GM18502 (cell line): ENCODE data around the gene EML2.

ENCODE experiments used
- ATAC-seq: cut with Tn5 transposase; IDR thresholded peaks from one replicate; pipeline ENCODE4 v1.9.1; 2021; ENCODE audit warnings: mild to moderate bottlenecking; ENCODE audit not compliant: unreplicated experiment, poor library complexity

The EML2 gene

DNA sequence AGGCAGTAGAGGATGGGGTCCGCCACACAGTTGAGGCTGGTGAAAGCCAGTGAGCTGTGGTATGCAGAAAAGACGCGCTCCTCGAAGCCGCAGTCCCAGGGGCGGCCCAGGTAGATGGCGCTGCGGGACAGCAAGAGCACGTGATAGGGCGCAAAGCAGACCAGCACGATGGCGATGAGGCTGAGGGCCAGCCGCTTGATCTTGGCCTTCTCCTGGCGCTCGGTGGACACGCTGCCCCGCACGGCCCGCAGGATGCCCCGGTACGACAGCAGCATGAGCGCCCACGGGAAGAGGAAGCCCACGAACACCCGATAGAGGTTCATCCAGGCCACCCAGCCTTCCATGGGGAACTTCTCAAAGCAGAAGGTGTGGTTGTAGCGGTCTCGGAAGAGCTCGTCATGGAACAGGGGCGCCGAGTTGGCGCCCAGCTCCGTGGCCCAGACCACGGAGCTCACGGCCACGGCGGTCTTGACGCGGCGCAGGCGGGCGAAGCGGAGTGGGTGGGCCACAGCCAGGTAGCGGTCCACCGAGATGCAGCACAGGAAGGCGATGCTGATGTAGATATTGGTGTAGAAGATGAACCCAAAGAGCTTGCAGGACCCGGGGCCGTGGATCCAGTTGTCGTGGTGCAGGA lies 48.1 kb downstream of the EML2 start:
- ATAC-seq = no peak

DNA sequence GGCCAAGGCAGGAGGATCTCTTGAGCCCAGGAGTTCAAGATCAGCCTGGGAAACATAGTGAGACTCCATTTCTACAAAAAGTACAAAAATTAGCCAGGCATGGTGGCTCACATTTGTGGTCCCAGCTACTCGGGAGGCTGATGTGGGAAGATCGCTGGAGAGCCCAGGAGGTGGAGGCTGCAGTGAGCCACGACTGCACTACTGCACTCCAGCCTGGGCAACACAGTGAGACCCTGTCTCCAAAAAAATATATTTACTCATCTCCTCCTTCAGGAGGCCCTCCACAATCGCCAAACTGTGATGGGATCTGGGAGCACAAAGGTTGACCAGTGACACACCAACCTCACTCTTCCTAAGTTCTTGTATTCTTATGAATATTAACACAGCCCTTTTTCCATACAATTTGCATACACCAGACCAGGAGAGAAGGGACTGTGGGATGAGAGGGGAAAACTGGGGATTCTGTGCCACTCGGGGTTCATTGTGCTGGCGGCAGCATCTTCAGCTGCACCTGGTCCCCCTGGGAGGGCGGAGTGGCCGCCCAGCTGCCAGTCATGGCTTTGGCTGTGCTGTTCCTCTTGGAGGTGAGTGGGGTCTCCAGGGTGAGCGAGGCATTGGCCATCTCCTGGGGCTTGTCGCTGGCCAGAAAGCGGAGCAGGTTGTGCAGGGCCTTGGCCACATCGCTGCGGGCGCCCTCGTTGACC lies 48.7 kb downstream of the EML2 start:
- ATAC-seq = no peak

DNA sequence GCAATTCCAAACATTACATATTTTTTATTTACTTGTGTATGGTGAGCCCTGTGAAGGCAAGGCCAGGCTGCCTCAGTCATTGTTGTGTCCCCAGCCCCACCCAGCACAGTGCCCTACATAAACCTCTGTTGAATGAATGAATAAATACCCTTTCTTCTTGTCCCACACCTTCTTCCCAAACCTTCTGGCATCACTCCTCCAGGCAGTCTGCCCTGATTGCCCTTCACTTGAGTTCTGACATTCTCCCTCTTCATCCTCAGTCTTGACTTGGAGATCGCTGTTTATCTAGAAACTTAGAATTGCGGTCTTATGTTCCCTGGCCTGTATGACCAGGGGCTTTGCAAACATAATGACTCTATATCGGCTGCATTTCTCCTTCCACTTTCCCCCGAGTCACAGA lies 49.4 kb downstream of the EML2 start:
- ATAC-seq = no peak

DNA sequence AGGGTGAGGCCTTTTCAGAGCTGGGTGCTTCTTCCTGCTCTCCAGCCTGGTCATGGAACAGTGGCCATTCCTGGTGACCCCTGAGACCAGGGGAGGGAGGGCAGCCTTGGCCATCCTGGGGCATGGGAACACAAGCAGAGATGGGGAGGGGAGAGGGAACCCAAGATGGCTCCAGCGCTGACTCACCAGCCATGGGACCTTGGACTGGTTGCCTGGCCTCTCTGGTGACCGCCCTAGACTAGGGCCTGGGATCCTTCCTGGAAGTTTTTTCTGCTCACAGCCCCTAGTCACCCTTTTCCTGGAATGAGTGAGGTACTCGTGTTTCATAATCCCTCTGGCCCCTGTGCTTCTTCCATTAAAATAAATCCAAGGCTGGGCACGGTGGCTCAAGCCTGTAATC lies 51.3 kb downstream of the EML2 start:
- no peak for ATAC-seq

DNA sequence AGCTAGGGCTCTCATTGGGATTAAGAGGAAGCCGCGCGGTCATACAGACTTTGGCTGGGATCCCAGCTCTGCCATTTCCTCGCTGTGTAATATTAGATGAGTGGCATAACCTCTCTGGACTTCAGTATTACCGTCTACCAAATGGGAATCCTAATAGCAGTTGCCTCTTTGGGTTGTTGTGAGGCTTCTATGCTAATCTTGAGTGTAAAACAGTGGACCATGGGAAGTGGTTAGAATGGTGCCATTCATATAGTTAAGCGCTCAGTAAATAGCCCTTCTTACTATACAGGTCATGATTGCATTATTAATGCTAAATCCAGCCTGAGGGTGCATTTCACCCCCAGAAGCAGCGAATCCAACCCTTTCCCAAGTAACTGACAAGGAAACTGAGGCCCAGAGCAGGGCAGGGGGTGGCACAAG lies 54.0 kb downstream of the EML2 start:
- no peak for ATAC-seq

DNA sequence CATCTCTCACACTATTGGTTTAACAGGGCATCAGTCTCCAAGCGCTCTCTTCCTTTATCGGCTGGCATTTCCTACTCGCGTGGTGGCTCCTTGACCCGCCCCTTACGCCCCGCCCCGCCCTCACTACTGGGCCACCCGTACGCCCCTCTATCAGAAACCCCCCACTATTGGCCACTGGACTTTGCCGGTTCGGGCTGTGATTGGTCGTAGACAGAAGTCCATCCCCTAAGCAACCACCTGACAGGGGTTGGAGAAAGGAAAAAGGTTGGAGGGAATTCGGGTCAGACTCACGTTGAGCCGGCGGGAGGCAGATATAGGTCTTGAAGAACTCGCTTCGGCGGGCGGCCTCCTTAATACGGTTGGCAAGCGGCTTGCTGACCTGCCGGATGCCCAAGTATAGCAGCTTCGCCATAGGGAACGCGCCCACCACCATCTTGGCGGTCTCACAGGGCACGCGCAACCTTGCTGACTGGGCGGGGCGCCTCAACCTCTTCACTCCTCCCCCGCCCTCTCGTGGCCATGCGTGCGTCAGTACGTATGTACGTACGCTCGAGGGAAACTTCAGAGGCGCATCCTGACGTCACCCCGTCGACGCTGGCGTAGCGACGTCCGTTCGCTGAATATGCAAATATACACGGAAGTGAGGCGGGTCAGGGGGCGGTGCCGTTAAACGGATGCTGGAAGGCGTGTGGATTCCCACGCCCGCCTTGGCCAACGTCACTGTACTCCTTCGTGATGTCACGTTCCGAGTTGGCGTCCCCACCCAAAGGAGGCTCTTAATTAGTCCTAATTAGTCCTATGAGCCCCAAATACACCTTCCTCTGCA lies 54.7 kb downstream of the EML2 start, which contains the start of gene OPA3:
Gene OPA3, minus strand, starts transcription at position 471 of the 826 bp plus-strand sequence. Its CDS starts 38 bp downstream, at position 433.
- peak; percentile 87 for ATAC-seq

DNA sequence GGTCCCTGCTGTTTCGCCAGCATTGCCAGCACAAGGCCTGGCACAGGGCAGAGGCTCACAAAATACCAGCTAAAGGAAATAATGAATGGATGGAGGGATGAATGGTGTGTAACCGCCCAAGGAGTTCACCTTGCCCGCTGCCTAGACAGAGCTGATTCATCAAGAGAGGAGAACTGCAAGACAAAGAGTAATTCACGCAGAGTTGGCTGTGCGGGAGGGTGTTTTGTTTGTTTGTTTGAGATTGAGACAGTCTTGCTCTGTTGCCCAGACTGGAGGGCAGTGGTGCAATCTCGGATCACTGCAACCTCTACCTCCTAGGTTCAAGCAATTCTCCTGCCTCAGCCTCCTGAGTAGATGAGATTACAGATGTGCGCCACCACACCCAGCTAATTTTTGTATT lies 57.6 kb downstream of the EML2 start:
- no peak for ATAC-seq

DNA sequence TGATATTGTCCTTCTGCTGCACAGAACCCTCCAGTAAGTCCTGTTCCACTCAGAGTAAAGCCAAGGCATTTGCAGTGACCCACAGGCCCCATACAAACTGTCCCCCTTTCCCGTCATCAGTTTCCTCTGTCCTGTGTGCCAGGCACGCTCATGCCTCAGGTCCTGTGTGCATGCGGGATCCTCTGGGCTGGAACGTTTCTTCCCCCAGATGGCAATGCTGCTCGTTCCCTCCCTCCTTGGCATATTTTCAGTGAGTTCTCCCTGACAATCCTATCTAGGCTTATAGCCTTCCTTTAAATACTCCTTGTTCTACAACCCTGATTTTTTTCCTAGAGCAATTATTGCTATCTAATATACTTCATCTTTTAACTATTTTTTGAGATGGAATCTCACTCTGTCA lies 60.3 kb downstream of the EML2 start:
- ATAC-seq = no peak

DNA sequence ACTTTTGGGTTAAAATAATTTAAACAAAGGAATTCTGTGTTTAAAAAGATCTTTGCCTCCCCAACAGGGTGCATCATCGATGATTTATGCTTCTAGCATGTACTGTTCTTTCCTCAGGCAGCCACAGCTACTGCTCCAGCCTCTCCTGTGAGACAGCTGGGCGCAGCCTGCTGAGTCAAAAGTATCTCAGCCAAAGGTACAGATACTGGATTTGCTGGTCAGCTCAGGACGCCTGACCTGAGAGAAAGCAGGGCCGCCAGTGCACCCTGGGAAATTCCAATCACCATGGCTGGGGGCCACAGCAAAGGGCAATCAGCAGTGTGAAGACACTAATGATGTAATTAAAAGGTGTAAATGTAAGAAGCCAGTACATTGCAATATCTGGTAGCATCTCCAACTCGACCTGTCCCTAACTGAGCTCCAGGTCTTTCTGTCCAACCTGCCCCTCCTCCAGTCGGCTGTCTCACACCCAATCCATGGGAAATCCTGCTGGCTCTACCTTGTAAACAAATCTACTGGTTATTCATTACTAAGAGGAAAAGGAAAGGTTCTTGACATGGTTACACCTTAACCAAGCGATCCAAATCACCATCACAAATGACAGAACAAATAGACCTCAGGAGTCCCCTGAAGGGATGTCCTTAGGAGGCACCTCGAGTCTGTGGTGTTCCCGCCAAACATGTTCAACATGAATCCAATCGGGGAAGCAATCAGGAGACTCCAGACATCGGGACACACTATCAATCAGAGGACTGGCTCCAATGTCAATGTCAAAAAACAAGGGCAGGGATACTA lies 61.9 kb downstream of the EML2 start:
- no peak for ATAC-seq

DNA sequence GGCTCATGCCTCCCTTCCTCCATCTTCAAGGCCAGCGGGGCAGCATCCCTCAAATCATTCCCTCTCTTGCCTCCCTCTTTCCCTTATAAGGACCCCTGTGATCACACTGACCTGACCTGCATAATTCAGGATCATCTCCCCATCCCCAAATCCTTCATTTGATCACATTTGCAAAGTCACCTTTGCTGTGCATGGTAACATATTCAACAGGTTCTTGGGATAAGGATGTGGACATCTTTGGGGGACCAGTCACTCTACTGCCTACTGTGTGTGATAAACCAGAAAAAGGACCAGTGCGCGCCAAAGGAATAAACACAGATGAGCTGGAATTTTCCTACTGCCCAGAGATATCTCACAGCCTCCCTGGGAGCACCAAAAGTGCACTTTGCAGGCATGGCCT lies 62.5 kb downstream of the EML2 start:
- no peak for ATAC-seq

DNA sequence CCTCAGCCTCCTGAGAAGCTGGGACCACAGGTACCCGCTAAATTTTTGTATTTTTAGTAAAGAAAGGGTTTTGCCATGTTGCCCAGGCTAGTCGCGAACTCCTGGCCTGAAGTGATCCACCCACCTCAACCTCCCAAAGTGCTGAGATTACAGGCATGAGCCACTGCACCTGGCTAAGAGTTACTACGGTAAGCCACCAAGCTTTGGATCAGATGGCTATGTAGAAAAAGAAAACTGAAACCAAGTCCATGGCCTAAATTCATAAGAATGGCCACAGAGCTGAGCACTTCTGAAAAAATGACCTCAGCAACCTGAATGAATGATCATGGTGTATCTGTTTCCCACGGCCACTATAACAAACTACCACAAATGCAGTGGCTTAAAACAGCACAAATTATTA lies 64.0 kb downstream of the EML2 start:
- no peak for ATAC-seq

DNA sequence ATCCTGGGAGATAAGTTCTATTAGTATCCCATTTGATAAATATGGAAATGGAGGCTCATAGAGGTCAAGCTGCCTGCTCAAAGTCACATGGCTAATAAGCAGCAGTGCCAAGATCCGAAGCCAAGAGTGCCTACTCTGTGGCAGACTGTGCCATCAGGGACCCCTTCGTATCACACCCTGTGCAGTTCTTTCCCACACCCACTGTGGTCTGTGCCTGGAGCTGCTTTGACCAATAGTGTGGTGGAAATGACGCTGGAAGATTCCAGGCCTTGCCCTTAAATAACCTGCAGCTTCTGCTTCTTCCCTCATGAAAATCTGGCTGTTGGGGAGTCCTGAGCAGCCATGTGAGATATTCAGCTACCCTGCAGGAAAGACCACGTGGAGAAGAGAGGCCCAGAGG lies 64.7 kb downstream of the EML2 start:
- no peak for ATAC-seq

DNA sequence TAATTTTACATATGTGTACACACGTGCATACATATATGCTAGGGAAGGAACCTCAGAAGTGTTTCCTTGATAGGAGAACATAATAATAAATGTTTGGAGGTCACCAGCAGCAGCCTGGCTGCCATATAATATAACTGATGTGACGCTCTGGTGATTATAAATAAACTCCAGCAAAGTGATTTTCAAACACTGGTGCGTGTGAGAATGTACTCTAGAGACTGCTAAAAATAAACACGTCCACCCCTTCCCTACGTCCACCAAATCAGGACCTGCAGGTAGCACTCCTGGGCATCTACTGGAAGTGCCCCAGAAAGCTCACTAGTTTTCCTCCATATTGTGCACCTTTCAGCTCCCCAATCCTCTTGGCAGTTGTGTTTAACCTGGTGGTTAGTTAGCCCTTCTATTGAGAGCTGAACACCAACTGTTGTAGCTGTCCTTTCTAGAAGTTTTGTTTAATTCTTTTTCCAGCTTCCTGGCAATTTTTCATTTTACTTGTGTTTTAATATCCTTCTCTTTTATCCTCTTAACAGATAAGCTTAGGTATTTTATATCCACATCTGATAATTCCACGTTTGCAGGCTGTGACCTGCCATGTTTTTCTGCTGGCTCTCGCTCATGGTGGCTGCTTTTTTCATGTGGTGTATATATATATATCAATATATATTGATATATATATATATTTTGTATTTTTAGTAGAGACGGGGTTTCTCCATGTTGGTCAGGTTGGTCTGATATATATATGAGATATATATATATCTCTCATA lies 67.6 kb downstream of the EML2 start:
- ATAC-seq = no peak

DNA sequence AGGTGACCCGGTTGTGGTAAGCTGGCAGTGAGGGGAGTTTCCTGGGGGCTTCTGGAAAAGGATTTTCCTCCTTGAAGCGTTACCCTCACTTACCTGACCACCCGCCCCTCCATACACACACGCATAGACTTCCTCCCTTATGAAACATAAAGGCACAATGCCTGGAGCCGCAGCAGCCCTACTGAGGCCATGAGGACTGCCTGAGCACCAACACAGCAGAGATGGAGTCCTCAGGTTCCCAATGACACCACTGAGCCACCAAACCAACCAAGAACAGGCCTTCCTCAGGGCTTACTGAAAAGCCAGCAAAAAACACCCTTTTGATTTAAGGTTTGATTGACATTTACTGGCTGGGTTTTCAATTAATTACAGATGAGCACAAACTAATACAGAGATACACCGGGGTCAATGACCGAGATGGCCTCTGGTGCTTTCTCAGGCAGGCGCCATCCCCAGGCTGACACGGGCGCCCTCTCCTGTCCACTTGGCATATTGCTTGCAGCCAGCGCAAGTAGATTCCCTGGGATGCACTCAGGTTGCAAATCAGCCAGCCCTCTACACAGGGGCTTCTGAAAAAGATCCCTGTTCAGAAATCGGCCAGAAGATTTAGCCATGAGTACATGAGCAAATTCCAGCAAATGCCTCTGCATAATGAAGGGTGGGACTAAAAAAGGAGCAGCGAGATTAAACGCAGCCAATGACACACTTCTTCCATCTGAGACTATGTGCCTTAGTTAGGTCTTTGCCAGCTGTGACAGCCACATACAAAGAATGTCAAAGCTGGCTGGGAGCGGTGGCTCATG lies 69.4 kb downstream of the EML2 start:
- ATAC-seq = no peak

DNA sequence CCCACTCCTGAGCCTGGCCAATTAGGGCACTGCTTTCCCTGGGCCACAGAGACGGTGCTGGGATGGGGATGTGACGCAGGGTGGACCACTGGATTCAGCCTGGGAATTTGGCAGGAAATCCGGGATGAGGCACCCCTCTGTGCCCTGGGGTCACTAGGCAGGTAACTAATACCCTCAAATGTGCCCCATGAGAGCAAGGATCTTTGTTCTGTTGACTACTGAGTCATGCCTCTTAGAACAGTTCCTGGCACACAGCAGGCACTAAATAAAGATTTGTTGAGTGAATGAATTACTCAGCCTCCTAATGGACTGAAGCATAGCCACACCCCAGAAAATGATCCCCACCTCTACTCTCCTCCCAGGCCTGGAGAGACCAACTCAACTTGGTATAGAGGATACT lies 70.5 kb downstream of the EML2 start:
- ATAC-seq = no peak

DNA sequence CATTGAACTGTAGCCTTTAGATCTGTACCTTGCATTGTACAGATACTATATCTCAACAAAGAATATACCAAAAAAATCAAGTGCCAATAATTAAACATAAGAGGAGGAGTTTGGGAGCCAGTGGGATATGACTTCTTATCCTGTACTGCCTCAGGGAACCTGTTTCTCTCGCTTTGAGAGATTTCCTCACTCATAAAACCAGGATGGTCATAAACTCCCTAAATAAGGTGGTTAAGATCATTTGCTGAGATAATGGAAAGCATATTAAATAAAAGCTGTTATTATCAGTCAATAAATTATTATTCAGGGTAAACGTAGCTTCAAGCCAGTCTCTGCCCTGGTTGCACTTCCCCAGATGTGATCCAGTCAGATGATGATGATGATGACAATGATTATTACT lies 71.6 kb downstream of the EML2 start:
- no peak for ATAC-seq

DNA sequence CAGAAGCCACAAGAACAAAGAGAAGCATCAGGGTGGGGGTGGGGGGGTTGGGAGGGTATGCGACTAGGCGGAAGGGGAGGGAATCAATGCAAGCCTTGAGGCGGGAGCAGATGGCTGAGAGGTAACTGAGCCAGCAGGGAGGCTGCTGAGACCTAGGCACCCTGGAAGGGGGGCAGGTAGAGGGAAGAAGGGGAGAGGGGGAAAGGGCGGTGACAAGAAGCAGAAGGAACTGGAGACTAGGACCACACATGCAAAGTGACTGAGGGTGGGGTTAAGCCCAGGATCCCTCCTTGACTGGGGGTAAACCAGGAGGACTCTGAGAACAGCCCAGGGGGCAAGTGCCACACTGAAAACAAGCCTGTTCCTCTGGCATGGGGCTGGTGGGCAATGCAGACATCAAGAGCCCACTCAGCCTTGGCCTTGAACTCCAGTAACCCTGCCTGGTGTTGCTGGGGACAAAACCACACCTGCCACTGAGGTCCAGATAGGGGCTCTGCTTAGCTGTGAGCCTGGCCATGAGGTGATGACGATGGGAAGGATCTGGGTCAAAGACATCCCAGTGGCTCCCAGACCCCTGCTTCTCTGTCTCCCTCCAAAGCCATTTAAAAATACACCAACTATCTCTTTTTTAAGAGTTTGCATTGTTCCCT lies 74.9 kb downstream of the EML2 start:
- ATAC-seq = no peak

DNA sequence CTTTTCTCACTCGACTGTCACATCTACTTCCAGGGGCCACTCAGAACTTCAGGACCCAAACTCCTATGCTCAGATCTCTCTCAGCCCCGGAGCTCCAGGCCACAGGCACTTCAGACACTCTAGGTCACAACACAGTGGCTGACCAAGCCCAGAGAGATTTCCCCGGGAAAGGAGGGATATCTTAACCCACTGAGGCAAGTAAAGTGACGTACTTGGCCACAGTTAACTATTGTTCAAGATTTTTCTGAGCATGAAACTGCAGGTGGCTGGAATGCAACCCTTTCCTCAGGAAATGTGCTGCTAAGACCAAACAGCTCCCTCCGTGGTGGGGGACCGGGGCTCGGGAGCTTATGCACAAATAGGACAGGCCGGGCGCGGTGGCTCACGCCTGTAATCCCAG lies 78.5 kb downstream of the EML2 start:
- no peak for ATAC-seq

DNA sequence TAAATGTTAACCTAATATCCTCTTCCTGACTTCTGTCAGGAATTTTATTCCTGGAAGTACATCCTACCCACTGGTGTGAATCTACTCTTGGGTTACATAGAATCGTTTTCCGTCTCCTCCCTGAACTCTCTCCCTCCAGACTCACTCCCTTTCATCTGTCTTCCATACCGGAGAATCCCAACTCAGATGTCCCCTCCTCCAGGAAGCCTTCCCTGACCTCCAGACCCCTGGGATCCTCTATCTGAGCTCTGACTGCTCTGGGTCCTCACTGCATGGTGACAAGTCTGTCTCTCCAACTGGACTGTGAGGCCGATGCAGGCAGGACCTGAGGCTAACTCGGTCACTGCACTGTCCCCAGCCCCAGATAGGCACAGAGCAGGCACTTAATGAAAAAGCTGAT lies 79.2 kb downstream of the EML2 start:
- no peak for ATAC-seq
